ENCODE results near the gene TUSC2.

Gene TUSC2

GRCh38 chr3:50327943-50328691 lies at the start of gene TUSC2:
TUSC2 (minus strand) TSS chr3:50328223; CDS start chr3:50328099, 124 bp downstream.
- peak; percentile 94 for DNase-seq (ENCODE audit: low read depth, low spot score)

DNA sequence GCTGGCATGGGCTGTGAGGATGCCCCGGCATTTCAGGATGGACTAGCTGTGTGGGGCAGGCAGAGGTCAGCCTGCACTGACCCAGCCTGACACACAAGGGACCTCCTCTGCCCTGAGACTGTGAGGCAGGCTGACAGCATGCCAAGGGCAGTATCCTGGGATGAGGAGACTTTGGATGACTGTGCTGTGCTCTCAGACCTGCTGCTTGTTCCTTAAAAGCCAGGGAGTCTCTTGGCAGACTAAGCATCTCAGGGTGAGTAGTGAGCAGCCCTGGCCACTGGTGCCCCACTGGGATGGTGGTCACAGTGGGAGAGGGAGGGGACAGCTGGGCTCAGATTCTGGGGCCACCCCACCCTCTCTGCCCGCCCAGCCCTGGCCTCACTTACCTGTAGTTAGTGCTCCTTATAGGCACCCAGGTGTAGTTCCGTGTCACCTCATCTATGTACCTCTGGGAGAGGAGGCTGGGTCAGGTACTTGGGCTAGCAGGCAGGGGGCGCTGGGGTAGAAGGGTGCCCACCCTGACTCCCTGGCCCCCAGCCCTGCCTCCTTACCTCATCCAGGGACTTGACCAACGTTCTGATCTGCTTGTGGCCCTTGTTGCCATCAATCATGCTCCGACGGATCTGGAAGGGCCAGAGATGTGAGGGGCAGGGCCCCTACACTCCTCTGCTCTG lies 47.4 kb upstream of the TUSC2 start:
- no peak for DNase-seq (ENCODE audit: low read depth, low spot score)

DNA sequence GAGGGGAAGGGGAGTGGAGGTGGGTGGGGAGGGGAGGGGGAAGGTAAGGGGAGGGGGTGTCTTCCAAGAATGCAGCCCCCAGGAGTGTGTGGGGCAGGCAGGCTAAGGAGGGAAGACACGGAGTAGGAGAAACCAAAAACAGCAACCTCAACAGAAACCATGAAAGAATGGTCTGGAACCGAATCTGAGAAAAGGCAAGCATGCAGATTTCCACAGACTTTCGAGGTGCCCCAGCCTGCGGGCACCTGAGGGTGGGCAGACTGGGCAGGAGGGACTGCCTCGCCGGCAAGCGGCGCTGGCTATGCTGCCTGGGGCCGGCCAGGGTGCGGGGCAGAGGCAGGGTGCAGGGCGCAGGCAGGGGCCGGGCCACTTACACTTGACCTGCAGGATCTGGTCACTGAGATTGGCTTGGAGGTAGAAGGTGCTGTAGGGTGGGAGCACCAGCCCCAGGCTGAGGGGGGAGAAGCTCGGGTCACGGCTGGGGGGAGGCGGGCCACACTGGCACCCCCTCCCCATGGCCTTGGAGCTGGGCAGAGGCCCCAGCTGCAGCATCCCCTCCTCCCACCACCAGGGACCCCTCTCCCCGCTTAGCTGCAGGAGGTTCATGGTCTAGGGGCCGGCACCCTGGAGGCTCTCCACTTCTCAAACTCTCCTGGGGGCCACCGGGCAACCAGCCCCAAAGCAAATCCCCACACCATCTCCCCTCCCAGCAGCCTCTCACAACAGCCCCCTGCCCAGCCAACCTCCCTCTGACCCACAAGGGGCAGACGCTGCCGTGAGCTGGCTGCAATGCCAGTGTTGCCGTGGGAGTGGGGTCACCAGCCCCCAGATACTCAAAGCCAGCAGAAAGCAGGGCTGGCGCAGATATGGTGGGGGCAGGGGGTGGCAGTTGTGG lies 46.6 kb upstream of the TUSC2 start:
- DNase-seq (ENCODE audit: low read depth, low spot score), result no peak

DNA sequence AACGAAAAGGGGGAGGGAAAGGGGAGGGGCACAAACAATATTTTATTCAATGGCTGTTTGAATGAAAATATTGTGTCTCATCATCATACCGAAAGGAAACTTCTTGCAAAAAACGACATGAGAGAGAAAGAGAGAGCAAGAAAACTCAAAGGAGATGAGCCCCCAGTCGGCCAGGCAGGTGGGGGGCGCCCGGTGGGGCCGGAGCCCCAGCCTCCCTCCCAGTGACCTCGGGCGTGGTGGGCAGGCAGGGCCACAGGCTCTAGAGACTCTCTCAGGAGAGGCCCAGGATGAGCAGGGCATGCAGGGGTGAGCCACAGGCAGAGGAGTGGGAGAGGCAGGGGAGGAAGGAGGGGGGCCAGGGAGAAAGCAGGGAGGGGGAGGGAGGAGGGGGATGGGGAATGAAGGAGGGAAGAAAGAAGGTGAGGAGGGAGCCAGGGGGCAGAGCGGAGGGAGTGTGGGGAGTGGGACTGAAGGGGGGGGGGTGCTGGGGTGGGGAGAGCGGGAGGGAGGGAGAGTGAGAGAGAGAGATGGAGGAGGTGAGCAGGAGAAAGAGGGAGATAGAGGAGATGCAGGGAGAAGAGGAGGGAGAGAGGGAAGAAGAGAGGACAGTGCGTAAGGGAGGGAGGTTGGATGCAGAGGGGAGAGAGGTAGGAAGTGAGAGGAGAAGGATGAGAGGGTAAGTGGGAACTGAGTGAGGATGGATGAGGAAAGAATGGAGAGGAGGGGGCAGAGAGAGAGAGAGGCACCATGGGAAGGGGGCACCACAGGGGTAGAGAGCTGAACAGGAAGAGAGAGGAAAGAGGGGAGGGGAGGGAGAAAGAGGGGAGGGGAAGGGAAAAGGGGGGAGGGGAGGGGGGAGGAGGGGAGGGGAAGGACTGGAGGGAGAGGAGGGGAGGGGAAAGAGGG lies 45.4 kb upstream of the TUSC2 start:
- no peak for DNase-seq (ENCODE audit: low read depth, low spot score)

- DNase-seq (ENCODE audit: low read depth, low spot score), result no peak
These were observed 44.3 kb upstream of the TUSC2 start for GRCh38 chr3:50372349-50372748.

DNA sequence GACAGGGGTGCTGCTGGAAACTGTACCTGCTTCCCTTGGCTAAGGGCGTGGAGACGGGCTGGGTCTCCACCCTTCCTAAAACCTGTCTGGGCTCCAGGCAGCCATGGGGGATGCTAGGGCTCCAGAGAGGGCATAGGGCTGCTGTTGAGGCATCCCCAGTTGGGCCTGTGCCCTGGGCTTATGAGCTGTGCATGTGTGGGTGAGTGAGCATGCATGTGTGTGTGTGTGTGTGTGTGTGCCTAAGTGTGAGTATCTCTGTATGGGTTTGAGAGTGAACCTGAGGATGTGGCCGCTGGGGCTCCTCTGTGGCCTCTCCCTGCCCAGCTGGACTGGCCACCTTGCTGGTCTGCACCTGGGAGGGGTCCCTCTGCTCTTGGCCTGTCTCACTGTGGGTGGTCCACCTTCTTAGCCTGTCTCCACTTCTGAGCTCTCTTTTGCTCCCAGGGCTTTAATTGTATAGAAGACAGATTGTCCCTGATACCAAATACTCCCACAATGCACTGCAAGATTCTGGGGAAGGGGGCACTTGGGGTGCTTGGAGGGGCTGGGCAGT lies 43.2 kb upstream of the TUSC2 start:
- no peak for DNase-seq (ENCODE audit: low read depth, low spot score)

- DNase-seq (ENCODE audit: low read depth, low spot score), result no peak
These were observed 42.6 kb upstream of the TUSC2 start for GRCh38 chr3:50370594-50370993.

GRCh38 chr3:50369012-50369670 lies 41.1 kb upstream of the TUSC2 start:
- no peak for DNase-seq (ENCODE audit: low read depth, low spot score)

DNA sequence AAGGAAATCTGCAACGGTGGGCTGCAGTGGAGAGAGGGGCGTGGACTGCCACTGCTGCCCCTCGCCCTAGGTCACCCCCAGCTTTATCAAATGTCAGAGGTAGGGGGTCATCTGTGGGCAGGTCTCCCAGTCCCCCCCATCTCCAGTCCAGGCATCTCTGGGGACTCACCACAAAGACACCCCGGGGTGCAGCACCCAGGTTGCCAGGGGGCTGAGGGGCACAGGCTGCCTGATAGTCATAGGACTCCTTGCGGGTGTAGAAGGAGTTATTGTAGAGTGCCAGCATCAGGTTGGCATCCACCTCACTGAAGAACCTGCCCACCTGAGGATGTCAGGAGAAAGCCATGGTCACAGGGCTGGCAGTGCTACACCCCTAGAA lies 37.8 kb upstream of the TUSC2 start:
- DNase-seq (ENCODE audit: low read depth, low spot score), result no peak

DNA sequence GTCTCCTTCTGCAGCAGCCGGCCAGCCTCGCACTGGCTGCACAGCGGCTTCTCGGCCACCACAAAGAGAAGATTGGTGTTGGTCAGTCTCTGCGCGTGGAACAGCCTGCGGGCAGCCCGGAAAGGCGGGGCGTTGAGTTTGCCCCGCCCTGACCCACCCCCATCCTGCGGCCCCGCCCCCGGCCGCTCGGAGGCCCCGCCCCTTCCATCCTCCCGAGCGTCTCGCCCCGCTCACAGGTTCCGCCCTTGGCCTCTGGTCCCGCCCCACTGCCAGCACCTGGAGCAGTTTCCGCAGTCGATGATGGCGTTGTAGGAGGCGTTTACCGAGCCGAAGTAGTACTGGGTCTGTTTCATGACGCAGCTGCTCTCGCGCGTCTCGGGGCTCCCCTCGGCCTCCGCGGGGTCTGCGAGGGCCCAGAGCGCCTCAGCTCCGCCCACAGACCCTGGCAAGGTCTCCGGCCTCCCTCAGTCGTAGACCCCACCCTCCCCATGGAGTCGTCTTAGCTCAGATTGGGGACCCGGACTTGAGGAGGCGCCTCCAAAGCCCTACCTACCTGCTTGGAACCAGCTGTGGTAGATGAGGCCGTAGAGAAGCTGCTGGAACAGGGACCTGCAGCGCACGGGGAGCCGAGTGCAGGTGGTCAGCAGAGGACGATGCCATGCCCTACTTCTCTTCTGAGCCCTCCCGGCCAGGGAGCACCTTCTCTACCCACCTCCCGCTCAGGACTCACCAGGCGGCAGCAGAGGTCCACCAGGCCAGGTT lies 37.2 kb upstream of the TUSC2 start:
- DNase-seq (ENCODE audit: low read depth, low spot score), result no peak

DNA sequence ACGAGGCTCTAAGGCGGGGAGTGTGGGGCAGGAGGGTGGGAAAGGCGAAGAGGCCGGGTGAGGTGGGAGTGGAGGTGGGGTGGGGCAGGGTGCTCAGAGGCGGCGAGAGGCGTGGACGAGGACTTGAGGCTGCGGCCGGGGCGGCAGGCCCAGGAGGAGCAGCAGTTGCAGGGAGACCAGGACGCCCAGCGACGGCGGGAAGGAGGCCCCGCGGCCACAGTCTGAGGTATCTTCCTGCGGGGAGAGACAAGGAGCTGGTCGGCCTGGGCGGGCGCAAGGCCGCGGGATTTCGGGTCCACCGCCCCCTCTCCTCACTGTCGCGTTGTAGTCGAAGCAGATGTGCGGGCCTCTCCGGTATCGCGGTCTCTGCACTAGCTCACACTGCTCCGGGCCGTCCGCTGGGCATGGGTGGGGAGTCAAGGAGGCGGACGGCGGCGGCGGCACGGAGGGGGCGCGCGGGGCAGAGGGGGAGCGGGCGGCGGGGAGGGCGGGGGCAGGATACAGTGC lies 36.6 kb upstream of the TUSC2 start:
- DNase-seq (ENCODE audit: low read depth, low spot score), result no peak

- DNase-seq (ENCODE audit: low read depth, low spot score), result no peak
These were observed 31.7 kb upstream of the TUSC2 start for GRCh38 chr3:50359760-50360110.

- DNase-seq (ENCODE audit: low read depth, low spot score), result peak; percentile 94
These were observed 31.1 kb upstream of the TUSC2 start, which contains the start of gene TMEM115 for GRCh38 chr3:50358911-50359759. TMEM115 (minus strand) TSS chr3:50359521; CDS start chr3:50359063, 458 bp downstream.

DNA sequence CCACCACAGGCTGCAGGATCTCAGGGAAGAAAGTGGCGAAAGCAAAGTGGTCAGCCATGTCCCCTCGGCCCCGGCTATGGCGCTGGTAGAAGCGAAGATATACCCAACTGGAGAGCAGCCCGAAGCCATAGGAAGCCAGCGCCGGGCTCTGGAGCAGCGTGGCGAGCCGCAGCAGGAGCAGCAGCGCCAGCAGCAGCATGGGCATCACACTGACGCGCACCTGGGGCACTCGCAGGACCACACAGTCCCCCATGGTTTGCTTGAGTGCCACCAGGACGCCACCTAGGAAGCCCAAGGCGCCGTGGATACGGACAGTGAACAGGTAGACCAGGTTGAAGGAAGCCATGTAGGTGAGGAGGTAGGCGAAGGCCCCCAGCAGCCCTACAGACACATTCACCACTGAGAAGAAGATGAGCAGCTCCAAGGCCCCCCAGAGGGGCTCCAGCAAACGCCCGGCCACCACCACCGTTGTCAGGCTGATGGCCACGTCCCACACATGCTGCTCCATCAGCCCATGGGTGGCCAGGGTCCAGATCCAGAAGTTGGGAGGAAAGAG lies 30.4 kb upstream of the TUSC2 start:
- DNase-seq (ENCODE audit: low read depth, low spot score), result no peak

DNA sequence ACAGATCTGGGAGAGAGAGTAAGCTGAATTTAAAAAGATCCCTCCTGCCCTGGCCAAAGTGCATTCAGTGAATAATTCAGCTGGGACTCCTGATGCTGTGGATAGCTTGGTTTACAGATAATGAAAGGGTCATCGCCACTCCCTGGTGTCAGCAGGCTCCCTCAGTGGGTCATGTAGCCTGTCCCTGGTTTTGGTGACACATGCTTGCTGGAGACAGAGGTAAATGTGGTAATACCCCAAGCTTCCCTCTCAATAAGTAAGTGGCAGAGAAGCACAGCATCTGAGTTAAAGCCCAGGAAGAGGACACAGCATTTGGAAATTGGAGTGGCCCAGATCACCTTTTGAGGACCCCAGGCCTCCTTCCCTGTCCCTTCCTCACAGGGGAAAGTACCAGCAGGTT lies 29.5 kb upstream of the TUSC2 start:
- no peak for DNase-seq (ENCODE audit: low read depth, low spot score)

GRCh38 chr3:50356553-50356952 lies 28.5 kb upstream of the TUSC2 start:
- DNase-seq (ENCODE audit: low read depth, low spot score), result no peak

DNA sequence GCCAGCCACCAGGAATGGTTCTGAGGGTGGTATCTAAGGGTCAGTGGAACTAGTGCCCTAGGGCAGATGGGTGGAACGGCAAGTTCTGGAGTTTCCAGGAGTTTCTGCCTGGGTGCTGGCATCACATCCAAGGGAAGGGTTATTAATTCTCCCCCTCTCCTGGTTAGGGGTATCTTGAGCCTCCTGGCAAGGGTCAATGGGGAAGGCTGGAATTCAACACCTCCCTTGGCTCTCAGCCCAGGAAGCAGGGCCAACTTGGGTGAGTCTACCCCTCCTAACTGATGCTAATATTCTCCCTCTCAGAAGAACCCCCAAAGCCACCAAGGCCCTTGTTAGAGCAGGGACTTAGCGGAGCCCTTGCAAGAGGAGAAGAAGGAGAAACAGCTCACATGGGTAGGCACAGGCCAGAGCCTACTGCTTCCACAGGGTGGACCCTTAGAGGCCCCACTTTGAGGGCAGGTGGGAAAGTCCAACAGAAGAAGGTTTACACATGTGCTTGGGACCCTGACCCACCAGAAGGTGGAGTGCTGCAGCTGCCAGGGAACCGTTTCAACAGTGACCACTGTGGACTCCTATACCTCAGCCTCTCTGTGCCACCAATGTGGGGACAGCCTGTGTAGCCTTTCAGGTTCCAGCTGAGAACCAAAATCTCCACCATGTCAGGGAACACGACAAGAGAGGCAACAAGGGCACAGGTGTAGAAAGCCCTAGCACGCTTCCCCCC lies 28.0 kb upstream of the TUSC2 start:
- no peak for DNase-seq (ENCODE audit: low read depth, low spot score)

GRCh38 chr3:50354850-50355249 lies 26.8 kb upstream of the TUSC2 start:
- DNase-seq (ENCODE audit: low read depth, low spot score), result no peak

Data from smooth muscle cell of the brain vasculature (primary cell).